ENCODE results near the gene RABL6. TPM values are rescaled to one million over a fixed set of nuclear protein-coding genes. Genes with fewer than 3 reads are reported as not detected.
"Not testable (repeated sequence)": the region's sequence is repeated elsewhere in the genome, so short reads cannot be mapped to it uniquely, and the experiment has no call there.

RABL6 gene
- polyA plus RNA-seq, 4 donors, result 75.5 to 114 (median 82.3) TPM

GRCh38 chr9:136868644-136869043 lies 60.9 kb downstream of the RABL6 start:
- Histone ChIP-seq H3K27me3 (ENCODE audit: control insufficient read depth in 3 of 3, insufficient read depth in 3 of 3, low read length in 3 of 3) (no peaks in the 10 kb centered on the region), H3K4me3 (ENCODE audit: low read depth in 1 of 3, low read length in 3 of 3) (no peak overlapping the region), H3K36me3 (ENCODE audit: control insufficient read depth in 3 of 3, insufficient read depth in 2 of 3, low read depth in 1 of 3, low read length in 3 of 3) (peaks cover 0 to 18% (median 3%) of the 10 kb centered on the region in 3 donors), H3K27ac (ENCODE audit: low read depth in 1 of 3, low read length in 2 of 3) (no peak overlapping the region), H3K9me3 (ENCODE audit: control insufficient read depth in 2 of 2, insufficient read depth in 1 of 2, low read depth in 1 of 2, low read length in 1 of 2) (peaks cover 0 to 30% of the 10 kb centered on the region in 2 donors), H3K4me1 (ENCODE audit: control insufficient read depth in 3 of 3, insufficient read depth in 2 of 3, low read depth in 1 of 3, low read length in 2 of 3) (peaks cover 0 to 3% (median 3%) of the 10 kb centered on the region in 3 donors)
- DNase-seq, result no peak
- FAIRE-seq, result no peak
- 93 to 97% (median 95%) methylated on average over 11 of the region's 11 CpGs for WGBS, 3 donors

DNA sequence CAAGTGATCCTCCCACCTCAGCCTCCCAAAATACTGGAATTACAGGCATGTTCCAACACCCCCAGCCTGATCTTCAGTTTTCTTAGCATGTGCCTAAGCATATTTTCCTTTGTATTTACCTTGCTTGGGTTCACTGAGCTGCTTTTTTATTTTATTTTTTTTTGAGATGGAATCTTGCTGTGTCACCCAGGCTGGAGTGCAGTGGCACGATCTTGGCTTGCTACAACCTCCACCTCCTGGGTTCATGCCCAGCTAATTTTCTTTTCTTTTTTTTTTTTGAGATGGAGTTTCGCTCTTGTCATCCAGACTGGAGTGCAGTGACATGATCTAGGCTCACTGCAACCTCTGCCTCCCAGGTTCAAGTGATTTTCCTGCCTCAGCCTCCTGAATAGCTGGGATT lies 61.9 kb downstream of the RABL6 start:
- FAIRE-seq; H3K4me1 ChIP-seq (ENCODE audit: control insufficient read depth in 3 of 3, insufficient read depth in 2 of 3, low read depth in 1 of 3, low read length in 2 of 3); DNase-seq; H3K36me3 ChIP-seq (ENCODE audit: control insufficient read depth in 3 of 3, insufficient read depth in 2 of 3, low read depth in 1 of 3, low read length in 3 of 3); H3K27me3 ChIP-seq (ENCODE audit: control insufficient read depth in 3 of 3, insufficient read depth in 3 of 3, low read length in 3 of 3); H3K27ac ChIP-seq (ENCODE audit: low read depth in 1 of 3, low read length in 2 of 3); H3K4me3 ChIP-seq (ENCODE audit: low read depth in 1 of 3, low read length in 3 of 3): not testable (repeated sequence)
- peaks cover 0 to 30% of the 10 kb centered on the region in 2 donors for H3K9me3 ChIP-seq (ENCODE audit: control insufficient read depth in 2 of 2, insufficient read depth in 1 of 2, low read depth in 1 of 2, low read length in 1 of 2)
- 88 to 89% (median 89%) methylated on average over 2 of the region's 2 CpGs for WGBS, 3 donors

GRCh38 chr9:136875155-136875554 lies 67.4 kb downstream of the RABL6 start:
- no peak for FAIRE-seq
- Histone ChIP-seq H3K36me3 (ENCODE audit: control insufficient read depth in 3 of 3, insufficient read depth in 2 of 3, low read depth in 1 of 3, low read length in 3 of 3) (no peaks in the 10 kb centered on the region), H3K4me3 (ENCODE audit: low read depth in 1 of 3, low read length in 3 of 3) (no peak overlapping the region), H3K27me3 (ENCODE audit: control insufficient read depth in 3 of 3, insufficient read depth in 3 of 3, low read length in 3 of 3) (no peaks in the 10 kb centered on the region), H3K27ac (ENCODE audit: low read depth in 1 of 3, low read length in 2 of 3) (no peak overlapping the region), H3K9me3 (ENCODE audit: control insufficient read depth in 2 of 2, insufficient read depth in 1 of 2, low read depth in 1 of 2, low read length in 1 of 2) (peaks cover 0 to 12% of the 10 kb centered on the region in 2 donors), H3K4me1 (ENCODE audit: control insufficient read depth in 3 of 3, insufficient read depth in 2 of 3, low read depth in 1 of 3, low read length in 2 of 3) (no peaks in the 10 kb centered on the region)
- no peak for DNase-seq
- 91 to 94% (median 94%) methylated on average over 6 of the region's 6 CpGs for WGBS, 3 donors

GRCh38 chr9:136876476-136876875 lies 68.7 kb downstream of the RABL6 start:
- peaks cover 0 to 12% of the 10 kb centered on the region in 2 donors for H3K9me3 ChIP-seq (ENCODE audit: control insufficient read depth in 2 of 2, insufficient read depth in 1 of 2, low read depth in 1 of 2, low read length in 1 of 2)
- no peak overlapping the region for H3K27ac ChIP-seq (ENCODE audit: low read depth in 1 of 3, low read length in 2 of 3)
- no peaks in the 10 kb centered on the region for H3K27me3 ChIP-seq (ENCODE audit: control insufficient read depth in 3 of 3, insufficient read depth in 3 of 3, low read length in 3 of 3)
- FAIRE-seq, result no peak
- 81 to 85% (median 85%) methylated on average over 5 of the region's 5 CpGs for WGBS, 3 donors
- peaks cover 0 to 3% (median 0%) of the 10 kb centered on the region in 3 donors for H3K4me1 ChIP-seq (ENCODE audit: control insufficient read depth in 3 of 3, insufficient read depth in 2 of 3, low read depth in 1 of 3, low read length in 2 of 3)
- DNase-seq, result no peak
- no peak overlapping the region for H3K4me3 ChIP-seq (ENCODE audit: low read depth in 1 of 3, low read length in 3 of 3)
- no peaks in the 10 kb centered on the region for H3K36me3 ChIP-seq (ENCODE audit: control insufficient read depth in 3 of 3, insufficient read depth in 2 of 3, low read depth in 1 of 3, low read length in 3 of 3)

GRCh38 chr9:136880651-136881050 lies 72.9 kb downstream of the RABL6 start:
- H3K4me3 ChIP-seq (ENCODE audit: low read depth in 1 of 3, low read length in 3 of 3), result no peak overlapping the region
- FAIRE-seq (no peak), DNase-seq (no peak)
- WGBS, 3 donors, result 77 to 81% (median 78%) methylated on average over 9 to 11 of the region's 11 CpGs
- H3K9me3 ChIP-seq (ENCODE audit: control insufficient read depth in 2 of 2, insufficient read depth in 1 of 2, low read depth in 1 of 2, low read length in 1 of 2), result no peaks in the 10 kb centered on the region
- peaks cover 0 to 23% (median 0%) of the 10 kb centered on the region in 3 donors for H3K4me1 ChIP-seq (ENCODE audit: control insufficient read depth in 3 of 3, insufficient read depth in 2 of 3, low read depth in 1 of 3, low read length in 2 of 3)
- H3K36me3 ChIP-seq (ENCODE audit: control insufficient read depth in 3 of 3, insufficient read depth in 2 of 3, low read depth in 1 of 3, low read length in 3 of 3), result no peaks in the 10 kb centered on the region
- H3K27me3 ChIP-seq (ENCODE audit: control insufficient read depth in 3 of 3, insufficient read depth in 3 of 3, low read length in 3 of 3), result no peaks in the 10 kb centered on the region
- no peak overlapping the region for H3K27ac ChIP-seq (ENCODE audit: low read depth in 1 of 3, low read length in 2 of 3)

- H3K4me3 ChIP-seq (ENCODE audit: low read depth in 1 of 3, low read length in 3 of 3), result peak overlapping the region in 2 of 3 donors; percentile 4 to 17
- FAIRE-seq, result no peak
- peak; percentile 80 to 93 for DNase-seq
- H3K9me3 ChIP-seq (ENCODE audit: control insufficient read depth in 2 of 2, insufficient read depth in 1 of 2, low read depth in 1 of 2, low read length in 1 of 2), result no peaks in the 10 kb centered on the region
- WGBS, 3 donors, result 3 to 10% (median 7%) methylated on average over 9 of the region's 9 CpGs
- H3K36me3 ChIP-seq (ENCODE audit: control insufficient read depth in 3 of 3, insufficient read depth in 2 of 3, low read depth in 1 of 3, low read length in 3 of 3), result no peaks in the 10 kb centered on the region
- no peaks in the 10 kb centered on the region for H3K27me3 ChIP-seq (ENCODE audit: control insufficient read depth in 3 of 3, insufficient read depth in 3 of 3, low read length in 3 of 3)
- H3K4me1 ChIP-seq (ENCODE audit: control insufficient read depth in 3 of 3, insufficient read depth in 2 of 3, low read depth in 1 of 3, low read length in 2 of 3), result peaks cover 0 to 24% (median 0%) of the 10 kb centered on the region in 3 donors
- H3K27ac ChIP-seq (ENCODE audit: low read depth in 1 of 3, low read length in 2 of 3), result peak overlapping the region; percentile 42 to 100 (median 65)
Observed at GRCh38 chr9:136881691-136882108, 74.0 kb downstream of the RABL6 start.

DNA sequence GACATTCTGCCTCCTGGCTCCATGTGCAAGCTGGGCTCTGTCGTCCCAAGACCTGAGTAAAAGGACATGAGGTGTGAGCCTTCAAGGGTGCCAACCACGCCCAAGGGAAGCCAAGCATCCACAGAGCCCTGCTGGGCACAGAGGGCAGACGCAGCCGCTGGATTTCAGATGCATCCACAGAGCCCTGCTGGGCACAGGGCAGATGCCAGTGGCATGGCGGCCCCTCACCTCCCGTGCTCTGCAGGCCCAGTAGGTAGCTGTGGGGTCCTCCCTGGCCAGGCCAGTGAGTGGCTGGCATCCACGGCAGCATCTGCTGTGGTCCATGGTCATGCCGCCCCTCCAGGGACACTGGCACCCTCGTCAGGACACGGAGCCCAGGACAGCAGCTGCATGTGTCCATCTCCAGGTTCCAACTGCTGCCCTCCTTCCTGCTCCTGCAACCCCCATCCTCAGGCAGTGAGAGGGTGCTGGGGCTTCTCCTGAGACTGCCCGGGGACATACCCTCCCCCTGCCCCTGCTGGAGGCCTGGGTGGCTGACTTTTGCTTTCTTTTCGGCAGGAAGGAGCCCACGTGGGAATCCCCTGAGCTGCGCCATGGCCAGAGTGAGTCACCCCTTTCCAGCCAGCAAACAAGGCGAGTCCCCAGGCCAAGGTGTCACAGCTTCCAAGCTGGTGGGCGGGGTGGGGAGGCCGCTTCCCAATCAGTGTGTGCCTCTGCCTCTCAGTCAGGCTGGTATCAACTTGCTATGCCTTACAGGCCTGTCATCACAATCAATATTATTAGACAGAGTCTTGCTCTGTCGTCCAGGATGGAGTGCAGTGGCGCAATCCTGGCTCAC lies 74.6 kb downstream of the RABL6 start:
- WGBS, 3 donors, result 12 to 33% (median 24%) methylated on average over 19 of the region's 19 CpGs

GRCh38 chr9:136882947-136883283 lies 75.2 kb downstream of the RABL6 start:
- Histone ChIP-seq H3K27ac (ENCODE audit: low read depth in 1 of 3, low read length in 2 of 3) (peak overlapping the region; percentile 50 to 100 (median 65)), H3K4me1 (ENCODE audit: control insufficient read depth in 3 of 3, insufficient read depth in 2 of 3, low read depth in 1 of 3, low read length in 2 of 3) (peaks cover 0 to 27% (median 0%) of the 10 kb centered on the region in 3 donors)
- not testable (repeated sequence) for FAIRE-seq; H3K4me3 ChIP-seq (ENCODE audit: low read depth in 1 of 3, low read length in 3 of 3); DNase-seq; H3K9me3 ChIP-seq (ENCODE audit: control insufficient read depth in 2 of 2, insufficient read depth in 1 of 2, low read depth in 1 of 2, low read length in 1 of 2); H3K27me3 ChIP-seq (ENCODE audit: control insufficient read depth in 3 of 3, insufficient read depth in 3 of 3, low read length in 3 of 3); H3K36me3 ChIP-seq (ENCODE audit: control insufficient read depth in 3 of 3, insufficient read depth in 2 of 3, low read depth in 1 of 3, low read length in 3 of 3)
- 51 to 78% (median 58%) methylated on average over 9 of the region's 9 CpGs for WGBS, 3 donors

More for the DNA sequence above, 74.6 kb downstream of the RABL6 start:
- peak overlapping the region; percentile 42 to 100 (median 65) for H3K27ac ChIP-seq (ENCODE audit: low read depth in 1 of 3, low read length in 2 of 3)
- H3K9me3 ChIP-seq (ENCODE audit: control insufficient read depth in 2 of 2, insufficient read depth in 1 of 2, low read depth in 1 of 2, low read length in 1 of 2), result no peaks in the 10 kb centered on the region
- H3K4me3 ChIP-seq (ENCODE audit: low read depth in 1 of 3, low read length in 3 of 3), result peak overlapping the region in 2 of 3 donors; percentile 4 to 17
- peaks cover 0 to 26% (median 0%) of the 10 kb centered on the region in 3 donors for H3K4me1 ChIP-seq (ENCODE audit: control insufficient read depth in 3 of 3, insufficient read depth in 2 of 3, low read depth in 1 of 3, low read length in 2 of 3)
- no peaks in the 10 kb centered on the region for H3K36me3 ChIP-seq (ENCODE audit: control insufficient read depth in 3 of 3, insufficient read depth in 2 of 3, low read depth in 1 of 3, low read length in 3 of 3)
- FAIRE-seq (no peak), DNase-seq (peak; percentile 79 to 93)
- no peaks in the 10 kb centered on the region for H3K27me3 ChIP-seq (ENCODE audit: control insufficient read depth in 3 of 3, insufficient read depth in 3 of 3, low read length in 3 of 3)
